ENCODE results near the gene EIF1AX.
"Not testable (repeated sequence)": the region's sequence is repeated elsewhere in the genome, so short reads cannot be mapped to it uniquely, and the experiment has no call there.

EIF1AX gene, protein sequence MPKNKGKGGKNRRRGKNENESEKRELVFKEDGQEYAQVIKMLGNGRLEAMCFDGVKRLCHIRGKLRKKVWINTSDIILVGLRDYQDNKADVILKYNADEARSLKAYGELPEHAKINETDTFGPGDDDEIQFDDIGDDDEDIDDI

DNA sequence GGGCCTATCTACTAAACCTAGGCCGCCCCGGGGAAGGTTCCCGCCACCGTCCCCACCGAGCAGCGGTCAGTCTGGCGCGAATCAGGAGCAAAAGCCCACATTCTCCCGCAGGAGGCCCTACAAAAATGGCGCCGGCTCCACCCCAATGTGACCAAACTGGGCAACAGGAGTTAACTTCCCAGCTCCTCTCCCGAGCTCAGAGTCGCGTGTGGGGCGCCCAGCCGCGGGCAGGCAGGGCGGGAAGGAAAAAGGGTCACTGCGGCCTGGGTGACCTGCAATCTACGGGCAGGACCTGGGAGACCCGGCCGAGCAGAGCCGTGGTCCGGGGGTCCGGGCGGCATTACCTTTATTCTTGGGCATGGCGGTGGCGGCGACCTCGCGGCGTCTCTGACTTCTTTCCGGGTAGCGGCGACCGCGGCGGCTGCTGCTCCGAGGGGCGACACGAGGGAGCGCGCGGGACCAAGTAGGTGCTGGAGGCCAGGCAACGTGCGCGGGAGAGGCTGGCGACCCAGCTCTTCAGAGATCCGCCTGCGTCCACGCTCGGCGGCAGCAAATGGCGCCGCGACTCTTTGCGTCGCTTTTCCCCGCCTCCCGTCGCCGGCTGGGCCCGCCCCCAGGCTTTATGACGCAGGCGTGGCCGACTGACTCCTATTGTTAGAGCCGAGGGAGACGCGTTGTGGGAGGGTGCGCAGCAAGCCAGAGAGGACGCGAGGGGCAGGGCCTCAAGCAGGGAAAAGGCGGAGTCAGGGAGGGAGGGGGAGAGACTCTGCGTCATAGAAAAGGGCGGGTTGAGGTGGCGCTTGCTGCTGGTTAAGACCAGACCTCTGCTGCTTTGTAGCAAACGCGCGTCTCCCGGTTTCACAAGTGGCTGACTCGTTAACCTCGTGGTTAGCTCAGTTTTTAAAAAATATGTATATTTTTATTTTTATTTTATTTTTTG, at the start of gene EIF1AX:
TSS of gene EIF1AX (minus strand) at position 558 of the 940 bp plus-strand sequence. CDS start at position 360, 198 bp downstream.
- DNase-seq, result peak; percentile 94

DNA sequence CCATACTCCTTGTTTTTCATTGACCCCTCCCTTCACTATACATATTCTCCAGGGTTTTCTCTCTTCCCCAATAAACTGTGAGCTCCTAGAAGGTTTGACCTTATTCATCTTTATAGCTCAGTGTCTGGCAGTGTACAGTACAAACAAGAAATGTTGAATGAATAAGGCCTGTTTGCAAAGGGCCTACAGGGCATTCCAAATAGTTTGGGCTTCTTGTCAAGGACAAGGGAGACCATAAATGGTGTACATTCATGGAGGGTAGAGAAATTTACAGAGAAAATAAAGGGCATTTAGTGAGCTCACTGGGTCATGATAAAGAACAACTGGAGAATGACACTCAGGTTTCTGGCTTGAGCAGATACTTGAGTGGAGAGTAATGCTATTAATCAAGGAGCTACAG, 47.5 kb upstream of the EIF1AX start:
- no peak for DNase-seq

DNA sequence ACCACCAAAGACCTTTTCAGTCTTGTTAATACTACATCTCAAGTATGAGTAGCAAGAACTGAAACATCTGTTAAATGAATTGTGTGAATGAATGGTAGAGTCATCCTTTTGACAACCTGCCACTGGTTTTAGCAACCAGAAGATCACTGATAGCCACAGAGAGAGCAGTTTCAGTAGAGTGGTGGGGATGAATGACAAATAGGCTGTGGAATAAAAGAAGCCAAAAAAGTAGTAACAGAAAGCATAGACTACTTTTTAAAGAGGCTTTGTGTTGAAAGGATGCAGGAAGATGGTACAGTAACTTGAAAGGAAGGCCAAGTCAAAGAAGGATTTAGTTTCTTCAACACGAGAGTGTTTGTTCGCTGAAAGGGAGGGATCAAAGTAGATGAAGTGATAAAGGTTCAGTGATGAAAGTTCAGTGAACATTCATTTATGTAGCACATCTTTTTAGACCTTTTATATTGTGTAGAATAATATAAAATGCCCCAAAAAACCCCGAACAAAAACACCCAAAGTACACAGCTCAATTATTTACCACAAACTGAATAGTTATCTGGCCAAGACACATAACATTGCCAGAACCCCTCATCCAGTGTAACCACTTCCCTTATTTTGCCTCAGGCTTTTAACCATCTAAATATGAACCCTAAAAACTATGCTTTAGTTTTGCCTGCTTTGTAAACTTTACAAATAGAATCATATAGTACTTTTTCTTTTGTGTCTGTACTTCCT, 40.1 kb upstream of the EIF1AX start:
- no peak for DNase-seq

DNA sequence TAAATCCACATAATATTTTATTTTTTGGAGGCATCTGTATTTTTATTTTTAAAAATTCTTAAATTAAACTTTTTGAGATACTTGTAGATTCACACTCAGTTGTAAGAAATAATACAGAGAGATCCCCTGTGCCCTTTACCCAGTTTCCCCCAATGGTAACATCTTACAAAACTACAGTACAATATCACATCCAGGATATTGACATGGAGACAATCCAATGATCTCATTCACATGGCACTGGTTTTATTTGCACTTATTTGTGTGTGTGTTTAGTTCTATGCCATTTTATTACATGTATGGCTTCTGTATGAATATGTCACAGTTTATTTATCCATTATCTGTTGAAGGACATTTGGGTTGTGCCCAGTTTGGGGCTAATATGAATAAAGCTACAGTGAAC, 35.5 kb upstream of the EIF1AX start:
- DNase-seq, result no peak

DNA sequence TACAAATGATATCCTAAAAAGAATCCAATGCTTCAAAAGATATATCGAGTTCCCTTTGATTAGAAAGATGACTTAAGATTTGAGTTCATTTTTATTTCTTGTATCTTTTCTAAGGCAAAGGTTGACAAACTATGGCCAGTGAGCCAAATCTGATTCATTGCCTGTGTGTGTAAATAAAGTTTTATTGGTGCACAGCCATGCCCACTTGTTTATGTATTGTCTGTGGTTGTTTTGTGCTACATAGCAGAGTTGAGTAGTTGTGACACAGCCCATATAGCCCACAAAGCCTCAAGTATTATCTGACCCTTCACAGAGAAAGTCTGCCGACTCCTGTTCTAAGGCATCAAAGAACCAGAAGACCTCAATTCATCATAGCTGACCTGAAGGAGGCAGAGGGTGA, 32.2 kb upstream of the EIF1AX start:
- no peak for DNase-seq

DNA sequence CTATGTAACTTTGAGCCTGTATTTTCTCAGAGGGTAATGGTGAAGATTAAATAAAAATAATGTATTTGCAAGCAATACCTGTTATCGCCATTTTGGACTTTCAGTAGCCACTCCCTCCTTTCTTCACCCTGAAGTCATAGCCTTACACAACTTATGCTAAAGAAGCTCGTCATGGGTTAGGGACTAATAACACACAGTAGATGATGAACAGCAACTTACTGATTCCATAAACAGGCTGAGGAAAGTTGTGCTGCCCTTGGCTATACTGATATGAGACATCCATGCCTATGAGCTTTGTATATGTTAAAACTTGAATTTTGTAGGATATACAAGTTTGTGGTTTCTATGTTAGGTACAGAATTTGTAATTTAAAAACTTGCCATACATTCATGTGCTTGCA, 31.7 kb upstream of the EIF1AX start:
- no peak for DNase-seq

DNA sequence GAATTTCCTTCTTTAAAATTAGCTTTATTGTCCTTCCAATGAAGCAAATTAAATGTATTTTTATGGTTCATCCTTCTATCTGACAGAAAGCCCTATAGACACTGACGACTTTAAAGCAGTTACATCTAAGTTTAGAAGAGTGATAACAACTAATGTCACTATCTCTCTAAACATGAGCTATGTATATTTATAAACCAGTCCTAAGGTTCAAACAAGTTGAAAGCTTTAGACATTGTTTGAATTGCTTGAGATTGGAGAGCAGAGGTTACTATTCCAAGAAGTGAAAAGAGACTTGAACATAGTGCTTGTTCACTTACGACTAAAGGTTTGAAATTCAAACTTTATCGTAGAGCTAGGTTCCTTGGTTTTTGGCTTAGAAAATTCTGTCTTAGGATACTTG, 30.2 kb upstream of the EIF1AX start:
- no peak for DNase-seq

DNA sequence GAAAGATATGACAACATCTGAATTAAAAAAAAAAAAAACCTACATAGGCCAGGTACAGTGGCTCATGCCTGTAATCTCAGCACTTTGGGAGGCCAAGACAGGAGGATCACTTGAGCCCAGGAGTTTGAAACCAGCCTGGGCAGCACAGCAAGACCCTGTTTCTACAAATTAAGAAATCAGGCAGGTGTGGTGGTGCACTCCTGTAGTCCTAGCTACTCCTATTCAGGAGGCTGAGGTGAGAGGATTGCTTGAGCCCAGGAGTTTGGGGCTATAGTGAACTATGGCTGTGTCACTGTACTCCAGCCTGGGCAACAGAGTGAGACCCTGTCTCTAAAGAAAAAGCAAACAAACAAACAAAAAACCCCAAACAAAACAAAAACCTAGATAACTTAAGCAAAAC, 20.9 kb upstream of the EIF1AX start:
- DNase-seq, result not testable (repeated sequence)

DNA sequence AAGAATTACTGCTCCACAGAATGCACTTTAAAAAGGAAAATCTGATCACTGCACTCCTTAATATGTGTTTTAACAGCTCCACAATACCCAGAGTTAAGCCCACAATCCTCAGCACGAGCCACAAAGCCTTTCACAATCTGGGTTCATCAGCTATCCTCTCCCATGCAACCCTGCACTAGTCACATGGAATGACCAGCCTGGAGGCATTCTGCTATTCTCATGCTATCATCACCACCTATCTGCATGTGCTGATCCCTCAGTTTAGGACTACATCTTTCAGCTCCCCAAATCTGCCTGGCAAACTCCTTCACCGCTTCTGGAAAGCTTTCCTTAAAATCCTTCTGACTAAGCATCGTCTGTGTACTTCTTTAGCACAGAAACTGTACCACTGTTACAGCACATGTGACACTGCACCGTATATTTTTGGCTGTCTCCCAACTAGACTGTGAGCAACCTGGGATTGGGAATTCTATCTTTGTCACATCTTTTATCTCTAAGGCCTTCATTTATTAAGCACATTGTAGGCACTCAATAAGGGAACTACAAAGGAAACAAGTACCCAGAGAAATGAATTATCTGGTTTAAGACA, 18.3 kb upstream of the EIF1AX start:
- no peak for DNase-seq

DNA sequence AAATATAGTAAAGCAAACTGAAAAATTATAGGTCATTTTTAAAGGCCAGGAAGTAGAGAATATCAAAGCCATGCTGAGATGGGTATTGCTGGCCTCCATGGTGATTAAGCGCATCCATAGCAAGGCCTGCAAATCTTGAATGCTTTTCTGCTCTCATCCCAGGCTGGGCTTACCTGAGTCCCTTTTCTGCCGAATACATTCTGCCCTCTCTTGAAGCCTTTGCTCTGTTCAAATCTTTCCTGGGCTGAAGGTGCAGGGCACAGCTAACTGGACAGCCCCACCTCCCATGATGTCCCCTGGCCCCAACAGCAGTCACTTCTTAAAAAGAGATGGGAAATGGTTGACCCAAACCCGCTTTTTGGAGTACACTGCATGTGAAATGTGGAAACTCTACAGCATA, 10.1 kb upstream of the EIF1AX start:
- DNase-seq, result no peak

DNA sequence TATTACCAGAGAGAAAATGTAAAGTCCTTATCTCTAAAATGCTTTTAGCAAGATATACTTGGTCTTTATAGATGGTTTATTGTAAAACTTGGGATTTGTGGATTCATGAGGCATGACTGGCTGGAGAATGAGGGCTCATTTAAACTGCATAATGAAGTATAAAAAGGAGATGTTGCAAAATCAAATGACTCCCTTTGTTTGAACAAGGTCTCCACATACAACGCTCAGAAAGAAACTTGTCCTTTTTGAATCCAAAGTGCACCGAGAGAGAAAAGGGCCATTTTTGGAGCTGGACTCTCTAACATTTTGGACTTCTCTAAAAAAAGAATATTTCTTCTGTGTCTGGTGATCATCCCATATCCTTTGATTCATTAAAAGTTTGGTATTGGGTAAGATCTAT, 7.7 kb upstream of the EIF1AX start:
- DNase-seq, result no peak

DNA sequence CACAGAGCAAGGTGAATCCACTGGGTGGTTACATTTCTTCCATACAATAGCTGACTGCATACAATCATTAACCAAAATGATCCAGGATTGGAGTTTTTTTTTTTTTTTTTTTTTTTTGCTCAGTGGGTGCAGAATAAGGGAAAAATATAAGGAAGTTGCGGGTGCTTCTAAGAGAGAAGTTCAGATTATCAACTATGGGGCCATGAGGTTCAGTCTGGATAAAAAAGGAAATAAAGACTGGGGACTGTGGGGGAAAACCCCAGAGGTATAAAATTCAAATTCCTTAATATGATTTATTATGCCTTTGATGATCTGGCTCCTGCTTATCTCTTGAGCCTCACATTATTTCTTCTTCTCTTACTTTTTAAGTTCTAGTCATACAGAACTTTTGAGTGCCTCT, 5.9 kb upstream of the EIF1AX start:
- no peak for DNase-seq

DNA sequence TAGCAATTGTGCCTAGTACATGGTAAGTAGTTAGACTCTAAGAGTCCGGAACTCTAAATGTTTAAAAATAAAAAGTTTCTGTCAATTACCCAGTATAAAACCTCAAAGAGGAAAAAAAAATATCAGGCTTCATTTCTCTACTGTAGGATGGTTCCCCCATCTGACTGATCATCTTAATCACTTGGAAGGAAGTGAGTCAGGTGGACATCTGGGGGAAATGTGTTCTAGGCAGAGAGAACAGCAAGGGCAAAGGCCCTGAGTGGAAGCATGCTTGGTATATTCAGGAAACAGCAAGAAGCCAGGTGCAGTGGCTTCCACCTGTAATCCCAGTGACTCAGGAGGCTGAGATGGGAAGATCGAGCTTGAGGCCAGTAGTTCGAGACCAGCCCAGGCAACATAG, 2.9 kb upstream of the EIF1AX start:
- DNase-seq, result no peak

DNA sequence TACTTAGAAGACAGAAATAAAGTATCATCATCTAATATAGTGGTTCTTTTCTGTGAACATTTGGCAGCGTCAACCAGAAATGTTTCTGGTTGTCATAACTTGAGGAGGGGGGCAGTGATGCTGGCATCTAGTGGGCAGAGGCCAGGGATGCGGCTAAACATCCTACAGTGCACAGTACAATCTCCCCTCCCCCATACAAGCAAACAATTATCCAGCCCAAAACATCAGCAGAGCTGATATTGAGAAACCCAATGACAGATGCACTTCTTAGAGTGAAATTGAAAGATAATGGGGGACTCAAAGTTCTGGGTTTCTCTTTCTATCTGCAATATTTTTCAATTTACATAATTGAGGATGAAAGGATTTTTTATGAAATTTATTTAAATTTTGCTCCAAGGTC, 1.9 kb upstream of the EIF1AX start:
- no peak for DNase-seq

DNA sequence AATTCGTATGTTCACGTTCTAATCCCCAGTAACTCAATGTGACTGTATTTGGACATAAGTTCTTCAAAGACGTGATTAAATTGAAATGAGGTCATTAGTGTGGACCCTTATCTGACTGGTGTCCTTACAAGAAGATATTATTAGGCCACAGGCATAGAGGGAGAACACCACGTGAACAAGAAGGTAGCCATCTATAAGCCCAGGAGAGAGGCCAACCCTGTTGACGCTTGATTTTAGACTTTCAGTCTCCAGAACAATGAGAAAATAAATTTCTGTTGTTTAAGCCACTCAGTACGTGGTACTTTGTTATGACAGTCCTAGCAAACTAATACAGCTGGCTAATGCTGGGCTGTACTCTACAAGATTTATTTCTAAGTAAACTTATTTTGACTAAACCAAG, 1.5 kb upstream of the EIF1AX start:
- no peak for DNase-seq

DNA sequence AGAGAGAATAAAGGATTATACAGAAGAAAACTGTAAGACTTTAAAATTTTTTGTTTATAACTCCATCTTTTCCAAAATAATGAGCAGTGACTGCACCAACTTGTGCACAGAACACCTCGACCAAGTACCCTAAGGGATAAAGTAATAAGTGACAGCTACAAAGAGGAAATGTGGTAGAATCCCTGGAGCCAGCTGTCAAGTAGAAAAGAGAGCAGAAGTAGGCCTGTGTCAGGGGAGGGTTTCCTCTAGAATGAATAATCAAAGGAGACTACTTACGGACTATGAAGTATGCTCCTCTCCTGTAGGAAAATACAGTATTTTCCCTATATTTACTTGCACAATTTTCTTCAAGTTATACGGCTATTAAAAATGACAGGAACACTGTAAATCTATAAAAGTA, 1.2 kb downstream of the EIF1AX start:
- DNase-seq, result no peak

DNA sequence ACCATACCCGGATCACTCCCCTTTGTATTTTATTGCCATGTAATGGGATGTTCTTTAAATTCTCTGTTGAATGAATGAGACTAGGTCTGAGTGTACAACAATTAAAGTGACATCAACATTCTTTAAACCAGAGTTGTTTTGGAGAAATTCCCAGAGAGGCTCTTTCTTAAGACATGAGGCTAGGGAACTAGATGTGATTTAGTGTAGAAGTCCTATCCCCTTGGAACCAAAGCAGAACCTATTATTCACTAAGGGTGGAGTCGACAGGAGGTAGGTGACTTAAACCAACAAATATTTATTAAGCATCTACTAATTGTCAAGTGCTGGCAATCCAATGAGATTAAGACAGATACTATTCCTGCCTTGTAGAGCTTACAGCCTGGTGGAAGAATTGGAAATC, 1.7 kb downstream of the EIF1AX start:
- no peak for DNase-seq

DNA sequence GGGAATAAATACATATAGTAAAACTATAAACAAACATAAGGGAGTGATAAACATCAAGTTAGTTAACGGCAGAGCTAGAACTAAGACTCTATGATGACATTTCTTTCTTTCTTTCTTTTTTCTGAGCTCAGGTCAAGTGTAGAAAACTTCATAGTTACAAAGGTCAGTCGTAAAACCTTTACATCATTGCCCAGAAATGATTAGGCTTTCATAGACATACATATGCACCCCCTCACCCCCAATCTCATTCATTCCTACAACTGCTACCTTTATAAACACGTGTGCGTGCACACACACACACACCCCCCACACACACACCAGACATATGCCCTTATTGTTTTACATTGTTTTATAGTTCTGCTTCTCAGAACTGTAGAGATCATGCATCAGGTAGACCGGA, 5.7 kb downstream of the EIF1AX start:
- no peak for DNase-seq

DNA sequence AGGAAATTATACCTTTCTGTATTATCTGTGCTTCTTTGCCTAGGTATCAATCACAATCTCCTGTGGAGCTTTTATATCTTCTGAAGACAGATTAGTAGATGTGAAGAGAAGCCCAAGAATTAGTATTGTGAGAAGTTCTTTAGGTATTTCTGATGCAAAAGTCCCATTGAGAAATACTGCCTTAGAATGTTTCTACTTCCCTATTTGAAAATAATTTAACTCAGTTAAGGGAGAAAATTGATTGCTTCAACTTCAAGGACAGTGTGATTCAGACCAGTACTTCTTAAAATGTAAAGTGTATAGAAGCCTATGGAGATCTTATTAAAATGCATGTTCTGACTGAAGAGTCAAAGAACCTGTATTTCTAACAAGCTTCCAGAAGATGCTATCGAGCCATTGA, 9.0 kb downstream of the EIF1AX start:
- no peak for DNase-seq

DNA sequence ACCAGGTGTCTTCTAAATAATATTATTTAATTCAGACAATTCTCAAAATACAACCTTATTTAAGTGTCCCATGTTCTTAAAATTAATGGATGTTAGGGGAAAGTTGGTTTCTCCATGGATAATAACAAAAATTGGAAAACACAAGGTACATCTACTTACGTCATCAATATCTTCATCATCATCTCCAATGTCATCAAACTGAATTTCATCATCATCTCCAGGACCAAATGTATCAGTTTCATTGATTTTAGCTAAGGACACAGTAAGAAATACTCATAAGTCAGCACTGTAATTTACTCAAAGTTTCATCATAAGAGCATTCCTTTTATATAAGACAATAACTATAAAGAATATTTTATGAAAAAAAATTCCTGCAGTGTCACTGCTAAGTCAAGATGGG, 11.3 kb downstream of the EIF1AX start:
- no peak for DNase-seq

DNA sequence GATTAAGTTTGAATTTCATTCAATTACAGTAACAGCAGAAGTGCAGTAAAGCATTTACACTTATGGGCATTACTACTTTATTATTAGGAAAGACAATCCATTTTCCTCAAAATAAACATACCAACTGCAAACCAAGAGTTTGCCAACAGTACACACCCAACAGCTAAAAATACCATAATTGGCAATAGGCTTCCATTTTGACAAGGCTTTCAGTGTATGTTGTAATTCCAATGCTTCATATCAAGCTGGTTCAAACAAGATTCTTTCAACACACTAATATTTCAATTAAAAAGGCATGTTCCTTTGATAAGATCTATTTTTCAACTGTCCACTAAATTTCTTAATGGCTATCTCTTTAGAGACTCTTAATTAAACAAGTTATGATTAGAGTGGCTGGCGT, 12.1 kb downstream of the EIF1AX start:
- no peak for DNase-seq

DNA sequence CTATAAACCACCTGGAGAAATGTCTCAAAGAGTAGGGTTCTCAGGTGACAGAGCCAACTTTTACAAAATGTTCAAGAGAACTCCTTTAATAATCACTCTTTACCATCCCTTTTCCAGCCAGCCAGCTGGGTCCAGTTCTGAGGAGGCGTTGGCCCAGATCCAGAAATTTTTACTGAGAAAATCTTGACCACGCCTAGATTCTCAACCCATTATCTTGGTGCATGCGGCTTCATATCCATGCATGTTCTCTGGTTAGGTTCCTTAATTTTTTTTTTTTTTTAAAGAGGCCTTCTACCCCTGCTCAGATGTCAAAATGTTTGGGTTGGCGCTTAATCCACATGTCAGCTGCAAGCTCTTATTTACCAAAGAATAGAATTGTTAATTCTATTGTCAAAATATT, 13.0 kb downstream of the EIF1AX start:
- no peak for DNase-seq

DNA sequence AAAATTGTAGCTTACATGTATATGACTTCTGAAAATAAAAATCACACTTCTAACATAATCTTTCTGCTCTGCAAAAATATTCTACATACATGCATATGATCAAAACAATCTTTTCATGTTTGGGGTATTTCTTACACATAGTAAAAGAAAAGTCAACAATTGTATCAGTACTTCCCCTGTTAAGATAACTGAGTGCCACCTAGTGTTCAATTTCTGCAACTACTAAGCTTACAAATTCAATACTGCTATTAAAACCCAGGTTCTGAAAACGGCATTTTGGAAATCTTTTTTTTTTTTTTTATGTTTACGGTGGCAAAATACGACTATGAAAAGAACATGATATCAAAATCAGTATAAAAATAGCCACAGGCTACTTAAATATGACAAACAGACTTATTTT, 14.2 kb downstream of the EIF1AX start:
- not testable (repeated sequence) for DNase-seq

DNA sequence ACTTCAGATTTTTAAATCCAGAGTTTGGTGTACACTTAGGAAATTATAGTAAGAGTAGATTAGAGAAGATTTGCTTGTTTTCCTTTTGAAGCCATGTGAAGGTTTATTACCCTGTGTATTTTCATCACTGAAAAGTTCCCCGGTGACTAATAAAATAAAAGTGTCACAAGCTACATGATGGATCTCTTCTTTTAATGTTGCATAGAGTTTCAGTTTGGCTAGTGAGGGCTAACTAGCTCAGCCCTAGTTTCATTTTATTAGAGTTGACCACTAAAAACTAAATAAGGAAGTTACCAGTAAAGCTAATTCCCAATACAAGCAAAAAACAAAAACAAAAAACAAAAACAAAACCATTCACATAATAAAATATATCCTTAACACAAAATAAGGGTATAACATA, 14.8 kb downstream of the EIF1AX start:
- not testable (repeated sequence) for DNase-seq

All from stimulated activated CD8-positive, alpha-beta memory T cell treated with anti-CD3 and anti-CD28 coated beads, Interleukin-4, amount 100 ng/mL, for 48 hours (primary cell).